Hypothalamus (tissue), 51 donors: ENCODE data around the gene NKX3-2.
"Not testable (repeated sequence)": the region's sequence is repeated elsewhere in the genome, so short reads cannot be mapped to it uniquely, and the experiment has no call there.

Source experiments
- DNase-seq, 51 donors: peaks; one replicate each; lab custom pipeline; 2025; lab: John Stamatoyannopoulos, UW

Gene NKX3-2

GRCh38 chr4:13543839-13544605 is at the start of gene NKX3-2:
Gene NKX3-2, minus strand, starts transcription at chr4:13544508. Its CDS starts 94 bp downstream, at chr4:13544414.
- no peak for DNase-seq

DNA sequence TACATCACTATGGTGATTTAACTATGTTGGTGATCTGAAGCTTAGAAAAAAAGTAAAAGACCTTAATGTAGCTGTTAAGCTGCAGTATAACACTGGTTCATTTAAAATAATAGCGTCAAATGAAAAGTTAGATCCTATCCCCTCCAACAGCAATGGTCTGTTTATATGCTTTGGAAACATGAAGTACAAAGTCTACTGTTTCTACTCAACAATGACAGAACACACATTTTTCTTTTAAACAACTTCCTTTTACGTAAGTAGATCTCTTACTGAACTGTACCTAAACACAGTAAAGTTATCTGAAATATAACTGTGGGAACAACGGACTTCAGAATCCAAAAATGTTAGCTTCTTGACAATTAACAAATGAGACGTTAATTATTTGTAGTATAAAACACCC is 47.9 kb upstream of the NKX3-2 start:
- no peak for DNase-seq

- no peak for DNase-seq
These were observed 46.5 kb upstream of the NKX3-2 start for GRCh38 chr4:13590766-13591165.

GRCh38 chr4:13588954-13589353 is 44.6 kb upstream of the NKX3-2 start:
- no peak for DNase-seq

- DNase-seq, result no peak
These were observed 40.2 kb upstream of the NKX3-2 start for GRCh38 chr4:13584481-13584880.

DNA sequence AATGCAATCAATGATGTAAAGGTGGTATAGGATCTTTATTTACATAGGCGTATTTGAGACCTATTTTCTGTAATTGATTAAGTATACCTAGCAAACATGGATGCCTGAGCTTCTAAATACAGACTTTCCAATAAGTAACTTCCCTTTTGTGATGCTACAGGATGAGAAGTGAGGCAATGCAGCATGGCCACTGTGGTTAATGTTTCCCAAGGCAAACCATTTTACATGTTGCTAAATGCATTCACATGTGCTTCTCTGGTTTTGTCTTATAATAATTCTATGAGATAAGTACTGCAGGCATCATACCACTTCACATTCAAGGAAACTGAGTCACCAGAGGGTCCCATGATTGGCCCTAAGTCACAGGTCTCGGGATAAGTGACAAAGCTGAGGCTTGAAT is 35.7 kb upstream of the NKX3-2 start:
- DNase-seq, result no peak

DNA sequence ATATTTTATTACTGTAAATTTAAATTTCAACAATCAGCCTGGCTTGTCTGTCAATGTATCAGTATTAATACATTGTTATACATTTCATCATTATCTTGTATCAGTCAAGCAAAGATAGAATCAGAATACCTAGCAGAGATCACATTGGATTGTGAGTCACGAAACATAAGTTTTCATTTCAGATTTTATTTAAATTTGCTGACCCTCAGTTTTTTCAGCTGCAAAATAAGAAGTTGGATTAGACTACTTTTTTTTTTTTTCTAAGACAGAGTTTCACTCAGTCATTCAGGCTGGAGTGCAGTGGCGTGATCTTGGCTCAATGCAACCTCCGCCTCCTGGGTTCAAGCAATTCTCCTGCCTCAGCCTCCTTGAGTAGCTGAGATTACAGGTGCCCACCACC is 33.4 kb upstream of the NKX3-2 start:
- DNase-seq, result no peak

DNA sequence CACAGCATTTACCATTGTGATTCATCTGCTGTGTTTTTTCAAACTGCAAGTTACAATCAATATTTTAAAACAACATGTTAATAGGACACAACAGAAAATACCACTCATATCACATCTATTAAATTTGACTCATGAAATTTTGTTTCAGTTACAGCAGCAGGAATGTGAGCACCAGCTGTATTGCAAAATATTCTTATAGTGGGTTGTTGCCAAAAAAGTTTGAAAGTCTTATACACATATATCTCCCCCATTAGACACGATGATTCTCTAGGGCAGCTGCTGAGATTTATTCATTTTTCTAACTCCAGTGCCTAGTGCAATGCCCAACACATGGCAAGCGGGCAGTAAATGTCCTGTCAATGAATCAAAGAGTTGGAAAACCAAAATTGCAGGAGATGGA is 26.6 kb upstream of the NKX3-2 start:
- DNase-seq, result no peak

GRCh38 chr4:13567125-13567524 is 22.8 kb upstream of the NKX3-2 start:
- no peak for DNase-seq

- DNase-seq, result no peak
These were observed 18.6 kb upstream of the NKX3-2 start for GRCh38 chr4:13562876-13563275.

DNA sequence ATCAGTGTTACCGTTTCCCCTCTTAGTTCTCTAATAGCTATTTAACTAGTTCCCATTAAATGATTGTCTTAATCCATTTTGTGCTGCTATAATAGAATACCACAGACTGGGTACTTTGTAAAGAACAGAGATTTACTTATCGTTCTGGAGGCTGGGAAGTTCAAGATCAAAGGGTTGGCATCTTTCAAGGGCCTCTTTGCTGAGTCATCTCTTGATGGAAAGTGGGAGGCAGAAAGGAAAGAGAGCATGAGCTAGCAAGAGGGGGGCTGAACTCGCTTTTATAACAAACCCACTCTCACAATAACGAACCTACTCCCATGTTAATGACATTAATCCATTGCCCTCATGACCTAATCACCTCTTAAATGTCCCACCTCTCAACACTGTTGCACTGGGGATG is 17.4 kb upstream of the NKX3-2 start:
- no peak for DNase-seq

- DNase-seq, result not testable (repeated sequence)
These were observed 15.8 kb upstream of the NKX3-2 start for GRCh38 chr4:13560111-13560510.

- DNase-seq, result no peak
These were observed 15.1 kb upstream of the NKX3-2 start for GRCh38 chr4:13559413-13559812.

GRCh38 chr4:13558881-13559280 is 14.6 kb upstream of the NKX3-2 start:
- DNase-seq, result no peak

- DNase-seq, result no peak
These were observed 11.0 kb upstream of the NKX3-2 start for GRCh38 chr4:13555325-13555724.

DNA sequence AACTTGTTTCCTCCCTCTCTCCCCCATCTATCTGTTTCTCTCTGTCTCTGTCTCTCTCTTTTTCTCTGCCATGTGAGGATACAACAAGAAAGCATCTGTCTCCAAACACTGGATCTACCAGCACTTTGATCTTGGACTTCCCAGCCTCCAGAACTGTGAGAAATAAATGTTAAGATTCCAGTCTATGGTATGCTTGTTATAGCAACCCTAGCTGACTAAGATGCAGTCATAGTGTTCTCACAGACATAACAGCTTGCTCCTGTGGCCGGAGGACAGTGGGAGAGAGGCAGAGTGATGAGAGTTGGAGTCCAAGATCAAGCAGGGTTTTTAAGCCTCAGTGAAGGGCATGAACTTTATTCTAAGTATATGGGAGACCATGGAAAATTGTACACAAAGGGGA is 8.8 kb upstream of the NKX3-2 start:
- no peak for DNase-seq

- DNase-seq, result peak in 45 of 51 donors; percentile 2 to 79 (median 43)
These were observed 4.8 kb upstream of the NKX3-2 start for GRCh38 chr4:13548984-13549546.

DNA sequence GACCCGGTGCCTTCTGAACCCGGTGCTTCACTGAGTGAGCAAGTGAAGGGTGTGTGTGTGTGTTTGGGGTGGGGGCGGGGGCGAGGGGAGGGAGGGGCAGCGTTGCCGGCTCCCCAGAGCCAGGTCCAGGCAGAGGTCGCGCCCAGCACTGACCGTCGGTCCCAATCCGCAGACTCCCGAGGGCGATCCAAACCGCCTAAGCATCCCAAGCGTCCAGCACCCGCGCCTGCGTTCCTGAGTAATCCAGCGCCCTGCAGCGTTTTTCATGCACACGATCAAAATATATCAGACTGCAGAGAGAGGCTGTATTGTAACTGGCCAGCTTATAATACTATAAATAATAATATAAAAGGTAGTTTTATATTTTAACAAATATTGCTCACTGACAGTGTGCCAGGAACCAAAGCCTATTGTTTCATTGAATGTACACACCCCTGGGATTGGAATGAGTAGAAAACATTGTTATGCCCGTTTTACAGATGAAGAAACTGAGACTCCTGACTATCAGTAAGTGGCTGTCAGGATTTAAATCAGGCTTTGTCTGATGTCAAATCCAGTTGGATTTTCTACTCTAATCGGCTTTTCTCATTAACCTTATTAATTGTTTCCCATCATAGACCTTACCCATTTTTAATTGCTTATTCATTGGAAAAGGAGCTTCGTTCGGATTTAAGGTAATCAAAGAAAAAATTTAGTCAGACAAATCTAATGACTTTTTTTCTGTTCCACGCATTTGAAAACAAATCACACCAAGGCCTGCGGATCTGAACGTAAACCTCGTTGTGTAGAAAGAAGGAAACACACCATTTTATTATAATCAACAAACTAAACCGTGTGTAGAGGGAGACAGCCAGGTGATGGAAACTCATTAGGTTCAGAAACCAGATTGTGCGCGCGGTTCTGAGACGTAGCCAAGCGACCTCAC is 4.0 kb upstream of the NKX3-2 start:
- DNase-seq, result no peak

GRCh38 chr4:13547485-13548041 is 3.3 kb upstream of the NKX3-2 start:
- no peak for DNase-seq

- no peak for DNase-seq
These were observed 2.7 kb upstream of the NKX3-2 start for GRCh38 chr4:13546941-13547484.
